Tibial nerve (tissue), 4 donors: ENCODE data around the gene RPL28. TPM values are rescaled to one million over a fixed set of nuclear protein-coding genes. Genes with fewer than 3 reads are reported as not detected.
A peak's percentile ranks its signal among the peaks of the same experiment; 100 is the strongest.

ENCODE experiments used
- DNase-seq, 2 donors: peaks; one replicate each; pipeline ENCODE4 v3.0.0-alpha.2; 2019; ENCODE audit warnings: low spot score in 2 of 2
- H3K27ac ChIP-seq, 4 donors: fragments of 200-600 bp; sonication (generic) in 3 of 4; one replicate each; pipeline ENCODE4 v1.5.1; 2017 to 2019; ENCODE audit warnings: mild to moderate bottlenecking in 1 of 4
- H3K27me3 ChIP-seq, 2 donors: fragments of 200-600 bp; sonication (generic) in 1 of 2; one replicate each; pipeline versions ENCODE4 v1.5.1 to v1.6.0; 2017 to 2019
- H3K36me3 ChIP-seq, 3 donors: fragments of 200-600 bp; sonication (generic); one replicate each; pipeline ENCODE4 v1.5.1; 2018 to 2019
- H3K4me1 ChIP-seq, 4 donors: fragments of 200-600 bp; sonication (generic) in 3 of 4; one replicate each; pipeline ENCODE4 v1.5.1; 2017 to 2019
- H3K4me3 ChIP-seq, 4 donors: fragments of 200-600 bp; sonication (generic) in 3 of 4; one replicate each; pipeline ENCODE4 v1.5.1; 2017 to 2019; ENCODE audit warnings: mild to moderate bottlenecking in 1 of 4, moderate library complexity in 1 of 4
- H3K9me3 ChIP-seq, 4 donors: fragments of 200-600 bp; sonication (generic) in 3 of 4; one replicate each; pipeline ENCODE4 v1.5.1; 2017 to 2019
- EP300 ChIP-seq, 2 donors: sonication (generic); formaldehyde crosslinking; IDR thresholded peaks; one replicate each; pipeline ENCODE4 v1.6.1; 2017; ENCODE audit warnings: antibody characterized with exemption in 2 of 2, mild to moderate bottlenecking in 1 of 2
- POLR2A ChIP-seq, 2 donors: fragments of 450-650 bp; IDR thresholded peaks; one replicate each; pipeline ENCODE4 v1.6.1; 2017; ENCODE audit warnings: antibody characterized with exemption in 2 of 2, mild to moderate bottlenecking in 2 of 2, moderate library complexity in 2 of 2
- WGBS, 2 donors: methylation state at CpG; one replicate each; pipeline ENCODE4 v1.1.5; 2018; 5-methylcytosine and 5-hydroxymethylcytosine counted together
- total RNA-seq, 4 donors: library from RNA; depleted of rRNA; stranded (reverse); fragments of >200 nt; gene quantifications; one replicate each; pipeline ENCODE4 v1.1.0, GENCODE V29; 2016
- TF ChIP-seq, protein P1 (sequence below), 5 experiments: fragments of 200-600 bp in 3 of 5; fragments of 450-650 bp in 2 of 5; sonication (generic) in 3 of 5; IDR thresholded peaks; one replicate each; pipeline ENCODE4 v1.5.1; 2016 to 2019; ENCODE audit warnings: antibody characterized with exemption in 5 of 5, mild to moderate bottlenecking in 3 of 5, moderate library complexity in 2 of 5

The RPL28 gene
- total RNA-seq, 4 donors from 2014 or later, result 266 to 574 (median 354) TPM

GRCh38 chr19:55451965-55452748 is 66.4 kb downstream of the RPL28 start:
- H3K36me3 ChIP-seq, result peaks cover 0 to 31% (median 0%) of the 10 kb centered on the region in 3 donors
- peak overlapping the region; percentile 10 to 53 (median 32) for H3K4me3 ChIP-seq
- TF ChIP-seq, protein P1, sequence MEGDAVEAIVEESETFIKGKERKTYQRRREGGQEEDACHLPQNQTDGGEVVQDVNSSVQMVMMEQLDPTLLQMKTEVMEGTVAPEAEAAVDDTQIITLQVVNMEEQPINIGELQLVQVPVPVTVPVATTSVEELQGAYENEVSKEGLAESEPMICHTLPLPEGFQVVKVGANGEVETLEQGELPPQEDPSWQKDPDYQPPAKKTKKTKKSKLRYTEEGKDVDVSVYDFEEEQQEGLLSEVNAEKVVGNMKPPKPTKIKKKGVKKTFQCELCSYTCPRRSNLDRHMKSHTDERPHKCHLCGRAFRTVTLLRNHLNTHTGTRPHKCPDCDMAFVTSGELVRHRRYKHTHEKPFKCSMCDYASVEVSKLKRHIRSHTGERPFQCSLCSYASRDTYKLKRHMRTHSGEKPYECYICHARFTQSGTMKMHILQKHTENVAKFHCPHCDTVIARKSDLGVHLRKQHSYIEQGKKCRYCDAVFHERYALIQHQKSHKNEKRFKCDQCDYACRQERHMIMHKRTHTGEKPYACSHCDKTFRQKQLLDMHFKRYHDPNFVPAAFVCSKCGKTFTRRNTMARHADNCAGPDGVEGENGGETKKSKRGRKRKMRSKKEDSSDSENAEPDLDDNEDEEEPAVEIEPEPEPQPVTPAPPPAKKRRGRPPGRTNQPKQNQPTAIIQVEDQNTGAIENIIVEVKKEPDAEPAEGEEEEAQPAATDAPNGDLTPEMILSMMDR (IDR thresholded peaks at IDR 0.05), result no peak
- no peak for TF ChIP-seq POLR2A (IDR thresholded peaks at IDR 0.05)
- no peak for TF ChIP-seq EP300 (IDR thresholded peaks at IDR 0.05)
- H3K27ac ChIP-seq, result peak overlapping the region in 2 of 4 donors; percentile 67 to 72
- 2 to 5% methylated on average over 21 to 44 of the region's 57 CpGs for WGBS, 2 donors
- H3K9me3 ChIP-seq, result no peaks in the 10 kb centered on the region
- H3K4me1 ChIP-seq, result peaks cover 0 to 25% (median 14%) of the 10 kb centered on the region in 4 donors
- no peak for DNase-seq
- H3K27me3 ChIP-seq, result peaks cover 0 to 35% of the 10 kb centered on the region in 2 donors

Other genes starting within 250 kb of the RPL28 start
- gene TNNT1, start 236.7 kb upstream of the RPL28 start, total RNA-seq, result 1 to 10 TPM in 1 of 4 donors, under 1 TPM in 1, not detected in 2; 0.90 to 1.5 TPM
- gene TNNI3, start 228.2 kb upstream of the RPL28 start, total RNA-seq, result not detected
- 1 to 10 TPM in 2 of 4 donors, not detected in 2; 1.2 to 2.7 TPM for gene DNAAF3, start 219.3 kb upstream of the RPL28 start, total RNA-seq
- not detected for gene SYT5, start 205.6 kb upstream of the RPL28 start, total RNA-seq
- 1 to 10 TPM; 1.2 to 3.9 (median 2.1) TPM for gene PTPRH, start 176.4 kb upstream of the RPL28 start, total RNA-seq
- gene TMEM86B, start 157.2 kb upstream of the RPL28 start, total RNA-seq, result 1 to 10 TPM in 3 of 4 donors, under 1 TPM in 1; 0.44 to 8.6 (median 3.0) TPM
- gene PPP6R1, start 126.9 kb upstream of the RPL28 start, total RNA-seq, result 10 to 100 TPM; 35.4 to 56.7 (median 40.7) TPM
- 10 to 100 TPM; 33.7 to 49.6 (median 40.5) TPM for gene HSPBP1, start 105.8 kb upstream of the RPL28 start, total RNA-seq
- gene BRSK1, start 101.9 kb upstream of the RPL28 start, total RNA-seq, result 1 to 10 TPM; 4.6 to 6.9 (median 5.9) TPM
- 10 to 100 TPM in 1 of 4 donors, 1 to 10 TPM in 3; 5.5 to 17.1 (median 7.7) TPM for gene TMEM150B, start 60.6 kb upstream of the RPL28 start, total RNA-seq
- gene KMT5C, start 46.1 kb upstream of the RPL28 start, total RNA-seq, result 10 to 100 TPM; 30.6 to 50.0 (median 41.2) TPM
- not detected for gene COX6B2, start 31.2 kb upstream of the RPL28 start, total RNA-seq
- not detected for gene GARIN5B, start 22.7 kb upstream of the RPL28 start, total RNA-seq
- gene IL11, start 15.5 kb upstream of the RPL28 start, total RNA-seq, result under 1 TPM in 1 of 4 donors, not detected in 3; 0.21 TPM
- 1 to 10 TPM in 1 of 4 donors, not detected in 3; 2.7 TPM for gene TMEM190, start 9.1 kb upstream of the RPL28 start, total RNA-seq
- 1 to 10 TPM in 2 of 4 donors, under 1 TPM in 2; 0.63 to 7.5 (median 2.6) TPM for gene TMEM238, start 1.6 kb upstream of the RPL28 start, total RNA-seq
- gene UBE2S, start 21.9 kb downstream of the RPL28 start, total RNA-seq, result 10 to 100 TPM in 2 of 4 donors, 1 to 10 TPM in 2; 8.0 to 16.2 (median 9.9) TPM
- 1 to 10 TPM in 3 of 4 donors, under 1 TPM in 1; 0.42 to 4.1 (median 2.0) TPM for gene SHISA7, start 57.4 kb downstream of the RPL28 start, total RNA-seq
- 10 to 100 TPM; 38.0 to 80.4 (median 65.9) TPM for gene ISOC2, start 75.7 kb downstream of the RPL28 start, total RNA-seq
- not detected for gene C19orf85, start 78.8 kb downstream of the RPL28 start, total RNA-seq
- gene ZNF628, start 90.7 kb downstream of the RPL28 start, total RNA-seq, result 10 to 100 TPM in 1 of 4 donors, 1 to 10 TPM in 3; 3.5 to 16.8 (median 4.0) TPM
- 1 to 10 TPM; 3.1 to 8.0 (median 4.3) TPM for gene NAT14, start 99.3 kb downstream of the RPL28 start, total RNA-seq
- 10 to 100 TPM in 1 of 4 donors, 1 to 10 TPM in 3; 3.9 to 14.5 (median 7.2) TPM for gene SSC5D, start 102.5 kb downstream of the RPL28 start, total RNA-seq
- not detected for gene SBK2, start 151.2 kb downstream of the RPL28 start, total RNA-seq
- gene SBK3, start 159.6 kb downstream of the RPL28 start, total RNA-seq, result under 1 TPM in 1 of 4 donors, not detected in 3; 0.59 TPM
- 1 to 10 TPM; 2.0 to 5.3 (median 4.2) TPM for gene ZNF579, start 194.9 kb downstream of the RPL28 start, total RNA-seq
- gene FIZ1, start 213.6 kb downstream of the RPL28 start, total RNA-seq, result 10 to 100 TPM in 1 of 4 donors, 1 to 10 TPM in 3; 4.8 to 11.7 (median 7.9) TPM
- gene ZNF524, start 214.4 kb downstream of the RPL28 start, total RNA-seq, result 10 to 100 TPM; 23.1 to 35.0 (median 27.0) TPM
- 10 to 100 TPM in 3 of 4 donors, 1 to 10 TPM in 1; 8.8 to 15.0 (median 12.7) TPM for gene ZNF865, start 219.7 kb downstream of the RPL28 start, total RNA-seq
- gene ZNF784, start 238.6 kb downstream of the RPL28 start, total RNA-seq, result 1 to 10 TPM; 1.5 to 6.9 (median 1.9) TPM